A549 (cell line): ENCODE measurements around the gene SH3BP5.

Experiments used
- CTCF ChIP-seq: fragments of >200 bp; sonication (Bioruptor Twin); formaldehyde crosslinking; IDR thresholded peaks from 3 replicates; pipeline ENCODE4 v1.5.1; 2016
- EHF ChIP-seq: fragments of 250-450 bp; sonication (Bioruptor Pico); IDR thresholded peaks from 2 replicates; pipeline ENCODE4 v1.5.0; 2020; ENCODE audit warnings: mild to moderate bottlenecking
- EP300 ChIP-seq, 2 experiments: fragments of >200 bp; sonication (Bioruptor Twin); formaldehyde crosslinking; IDR thresholded peaks; 2 replicates in 1 of 2; 3 replicates in 1 of 2; pipeline ENCODE4 v1.6.1; 2016 to 2017
- JUN ChIP-seq, 2 experiments: fragments of >200 bp; sonication (Bioruptor Twin); formaldehyde crosslinking; IDR thresholded peaks; 2 replicates in 1 of 2; 3 replicates in 1 of 2; pipeline ENCODE4 v1.6.1; 2016 to 2017
- NPAS2 ChIP-seq: fragments of 250-450 bp; sonication (Bioruptor Pico); IDR thresholded peaks from 2 replicates; pipeline ENCODE4 v1.8.0; 2022; ENCODE audit warnings: mild to moderate bottlenecking, moderate library complexity, borderline replicate concordance
- POLR2A ChIP-seq: IDR thresholded peaks from 2 replicates; pipeline ENCODE4 v1.6.1; 2012; ENCODE audit warnings: mild to moderate bottlenecking, low read length
- RAD21 ChIP-seq, 2 experiments: fragments of >200 bp in 1 of 2; sonication (Bioruptor Twin) in 1 of 2; formaldehyde crosslinking in 1 of 2; IDR thresholded peaks in 1 of 2; conservative IDR thresholded peaks in 1 of 2; 2 replicates in 1 of 2; 3 replicates in 1 of 2; pipeline ENCODE4 v1.6.1; 2012 to 2018; ENCODE audit warnings: inconsistent platforms in 1 of 2
- RCOR1 ChIP-seq: fragments of 150-350 bp; IDR thresholded peaks from 2 replicates; pipeline ENCODE4 v1.6.1; 2014; ENCODE audit warnings: antibody characterized with exemption, low read length, low read depth
- TF ChIP-seq, protein P1 (sequence below): fragments of 250-450 bp; sonication (Bioruptor Pico); IDR thresholded peaks from 2 replicates; pipeline ENCODE4 v1.5.0; 2021; ENCODE audit warnings: mild to moderate bottlenecking, moderate library complexity, borderline replicate concordance
- TF ChIP-seq, protein P2 (sequence below): IDR thresholded peaks from 2 replicates; pipeline ENCODE4 v1.6.1; 2012

GRCh38 chr3:15220661-15221060 lies 111.7 kb downstream of the SH3BP5 start:
- TF ChIP-seq RCOR1 (no peak), EHF (no peak), CTCF (no peak), NPAS2 (CRISPR knock-in tag) (no peak), POLR2A (no peak), JUN (IDR thresholded peaks at IDR 0.05) (no peak), EP300 (IDR thresholded peaks at IDR 0.05) (no peak), RAD21 (conservative IDR thresholded peaks at IDR 0.05 in 1 of 2, IDR thresholded peaks at IDR 0.05 in 1 of 2) (no peak)
- TF ChIP-seq, protein P1, sequence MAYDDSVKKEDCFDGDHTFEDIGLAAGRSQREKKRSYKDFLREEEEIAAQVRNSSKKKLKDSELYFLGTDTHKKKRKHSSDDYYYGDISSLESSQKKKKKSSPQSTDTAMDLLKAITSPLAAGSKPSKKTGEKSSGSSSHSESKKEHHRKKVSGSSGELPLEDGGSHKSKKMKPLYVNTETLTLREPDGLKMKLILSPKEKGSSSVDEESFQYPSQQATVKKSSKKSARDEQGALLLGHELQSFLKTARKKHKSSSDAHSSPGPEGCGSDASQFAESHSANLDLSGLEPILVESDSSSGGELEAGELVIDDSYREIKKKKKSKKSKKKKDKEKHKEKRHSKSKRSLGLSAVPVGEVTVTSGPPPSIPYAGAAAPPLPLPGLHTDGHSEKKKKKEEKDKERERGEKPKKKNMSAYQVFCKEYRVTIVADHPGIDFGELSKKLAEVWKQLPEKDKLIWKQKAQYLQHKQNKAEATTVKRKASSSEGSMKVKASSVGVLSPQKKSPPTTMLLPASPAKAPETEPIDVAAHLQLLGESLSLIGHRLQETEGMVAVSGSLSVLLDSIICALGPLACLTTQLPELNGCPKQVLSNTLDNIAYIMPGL (CRISPR knock-in tag) = no peak
- TF ChIP-seq, protein P2, sequence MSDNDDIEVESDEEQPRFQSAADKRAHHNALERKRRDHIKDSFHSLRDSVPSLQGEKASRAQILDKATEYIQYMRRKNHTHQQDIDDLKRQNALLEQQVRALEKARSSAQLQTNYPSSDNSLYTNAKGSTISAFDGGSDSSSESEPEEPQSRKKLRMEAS = no peak
